IMR-90 (cell line): Measurements from ENCODE around the gene CYCS. TPM values are rescaled to one million over a fixed set of nuclear protein-coding genes. Genes with fewer than 3 reads are reported as not detected.

Experiments
- ATAC-seq: fragments of 200-7000 bp; cut with Tn5 transposase; 2 replicates; pipeline ENCODE4 v1.9.1; 2020; ENCODE audit warnings: low read depth, mild to moderate bottlenecking, moderate library complexity
- BruUV-seq: library from RNA; stranded (reverse); fragments of 400-500 nt; replicated peaks from 2 replicates; lab custom pipeline; 2021; lab: Mats Ljungman, UMichigan
- CTCF ChIA-PET: fragments of 300-600 bp; formaldehyde crosslinking; extraction: SDS; loops from one replicate; lab custom pipeline; 2021; ENCODE audit warnings: antibody characterized with exemption; lab: Yijun Ruan, JAX
- POLR2A ChIA-PET: fragments of 300-600 bp; sonication (Branson Sonifier 250); formaldehyde crosslinking; loops from one replicate; lab custom pipeline; 2022; ENCODE audit warnings: antibody characterized with exemption; ENCODE audit not compliant: unreplicated experiment; lab: Charles Lee
- DNase-seq: peaks from one replicate; pipeline ENCODE4 v3.0.0; 2013
- H2AFZ ChIP-seq: replicated peaks from 2 replicates; pipeline ENCODE3; 2013; ENCODE audit warnings: low read length, mild to moderate bottlenecking; ENCODE audit not compliant: poor library complexity
- H2AK5ac ChIP-seq: 2 replicates; pipeline ENCODE4 v1.6.1; 2013; ENCODE audit warnings: low read depth, low read length, inconsistent platforms
- H2AK9ac ChIP-seq: replicated peaks from 2 replicates; pipeline ENCODE3; 2013; ENCODE audit warnings: mild to moderate bottlenecking, low read depth, low read length, moderate library complexity; ENCODE audit not compliant: poor library complexity
- H2BK120ac ChIP-seq: 2 replicates; pipeline ENCODE4 v1.6.1; 2013; ENCODE audit warnings: low read depth, low read length, inconsistent platforms
- H2BK15ac ChIP-seq: 3 replicates; pipeline ENCODE4 v1.6.1; 2013; ENCODE audit warnings: low read depth, low read length, inconsistent platforms
- H2BK20ac ChIP-seq: 2 replicates; pipeline ENCODE4 v1.6.1; 2013; ENCODE audit warnings: low read depth, mild to moderate bottlenecking, inconsistent platforms, low read length, moderate library complexity
- H2BK5ac ChIP-seq: 2 replicates; pipeline ENCODE4 v1.6.1; 2013; ENCODE audit warnings: mild to moderate bottlenecking, low read depth, low read length, inconsistent platforms; ENCODE audit not compliant: poor library complexity, severe bottlenecking
- H3K14ac ChIP-seq: replicated peaks from 2 replicates; pipeline ENCODE4 v1.6.1; 2013; ENCODE audit warnings: low read depth, low read length, inconsistent platforms
- H3K18ac ChIP-seq: 2 replicates; pipeline ENCODE4 v1.6.1; 2013; ENCODE audit warnings: low read depth, low read length, control low read depth
- H3K23ac ChIP-seq: 2 replicates; pipeline ENCODE4 v1.6.1; 2013; ENCODE audit warnings: low read depth, low read length, inconsistent platforms
- H3K27ac ChIP-seq: 2 replicates; pipeline ENCODE4 v1.5.1; 2013; ENCODE audit warnings: mild to moderate bottlenecking, control low read depth, low read length; ENCODE audit not compliant: insufficient read depth
- H3K27me3 ChIP-seq: 2 replicates; pipeline ENCODE4 v1.6.1; 2013; ENCODE audit warnings: low read length; ENCODE audit not compliant: control insufficient read depth, insufficient read depth
- H3K36me3 ChIP-seq: 2 replicates; pipeline ENCODE4 v1.6.1; 2013; ENCODE audit warnings: low read length, mixed read lengths; ENCODE audit not compliant: control insufficient read depth, insufficient read depth
- H3K4ac ChIP-seq: 2 replicates; pipeline ENCODE4 v1.6.1; 2013; ENCODE audit warnings: low read depth, low read length, inconsistent platforms
- H3K4me1 ChIP-seq: 2 replicates; pipeline ENCODE4 v1.6.1; 2013; ENCODE audit warnings: low read length, mixed read lengths; ENCODE audit not compliant: control insufficient read depth, insufficient read depth
- H3K4me2 ChIP-seq: 2 replicates; pipeline ENCODE4 v1.6.1; 2013; ENCODE audit warnings: low read depth, mild to moderate bottlenecking, control low read depth, low read length, moderate library complexity
- H3K4me3 ChIP-seq: 2 replicates; pipeline ENCODE4 v1.5.1; 2013; ENCODE audit warnings: low read depth, mild to moderate bottlenecking, control low read depth, low read length, moderate library complexity; ENCODE audit not compliant: insufficient read depth
- H3K56ac ChIP-seq: 2 replicates; pipeline ENCODE4 v1.6.1; 2013; ENCODE audit warnings: low read length, inconsistent platforms; ENCODE audit not compliant: insufficient read depth; ENCODE audit errors: extremely low read depth
- H3K79me1 ChIP-seq, 2 experiments: 2 replicates each; pipeline ENCODE4 v1.6.1; 2013; ENCODE audit warnings: low read length in 2 of 2, inconsistent platforms in 1 of 2, low read depth in 1 of 2
- H3K9ac ChIP-seq: 2 replicates; pipeline ENCODE4 v1.6.1; 2013; ENCODE audit warnings: low read depth, low read length, control low read depth
- H3K9me1 ChIP-seq: 2 replicates; pipeline ENCODE4 v1.6.1; 2013; ENCODE audit warnings: low read length, inconsistent platforms; ENCODE audit not compliant: insufficient read depth
- H3K9me3 ChIP-seq: 2 replicates; pipeline ENCODE4 v1.6.1; 2013; ENCODE audit warnings: low read length; ENCODE audit not compliant: control insufficient read depth, insufficient read depth
- H4K20me1 ChIP-seq: 2 replicates; pipeline ENCODE4 v1.6.1; 2013; ENCODE audit warnings: low read length, inconsistent platforms; ENCODE audit not compliant: insufficient read depth
- H4K5ac ChIP-seq: 2 replicates; pipeline ENCODE4 v1.6.1; 2013; ENCODE audit warnings: mild to moderate bottlenecking, low read depth, low read length, control low read depth
- H4K8ac ChIP-seq, 2 experiments: 2 replicates each; pipeline ENCODE4 v1.6.1; 2013; ENCODE audit warnings: low read depth in 2 of 2, low read length in 2 of 2, control low read depth in 1 of 2, inconsistent platforms in 1 of 2
- H4K91ac ChIP-seq: 2 replicates; pipeline ENCODE4 v1.6.1; 2013; ENCODE audit warnings: low read depth, low read length, inconsistent platforms; ENCODE audit not compliant: insufficient read depth
- BHLHE40 ChIP-seq: fragments of 150-350 bp; IDR thresholded peaks from 2 replicates; pipeline ENCODE4 v1.6.1; 2016; ENCODE audit warnings: mild to moderate bottlenecking, low read depth, low read length
- RAD21 ChIP-seq: IDR thresholded peaks from 2 replicates; pipeline ENCODE4 v1.6.1; 2012; ENCODE audit warnings: low read length, improper control_type of control experiment
- WGBS, 2 experiments: methylation state at CpG; one replicate each; pipeline versions ENCODE4 v1.1.5 to v1.1.7; 2013; ENCODE audit warnings: missing lambda C conversion rate in 2 of 2; ENCODE audit not compliant: insufficient read length in 1 of 2; ENCODE audit errors: extremely low coverage in 2 of 2; 5-methylcytosine and 5-hydroxymethylcytosine counted together
- dilution Hi-C: fragments of 300-500 bp; cut with HindIII; formaldehyde crosslinking; loops from one replicate; pipeline ENCODE4 v1.14.3; 2018; ENCODE audit warnings: low sequenced_read_pairs; ENCODE audit not compliant: unreplicated experiment
- in situ Hi-C: fragments of 300-500 bp; cut with MboI; formaldehyde crosslinking; loops from 3 replicates; pipeline ENCODE4 v1.14.3; 2019; ENCODE audit warnings: low sequenced_read_pairs, inconsistent platforms, mixed read lengths
- intact Hi-C: fragments of 100-400 bp; cut with micrococcal nuclease; formaldehyde crosslinking; loops from 2 replicates; pipeline ENCODE4 v1.10.0; 2022
- polyA plus RNA-seq, 3 experiments: library from polyadenylated mRNA; depleted of rRNA; stranded (reverse); fragments of >200 nt; gene quantifications; 2 replicates each; pipeline ENCODE4 v1.2.3, GENCODE V29; 2012; ENCODE audit warnings: low replicate concordance in 1 of 3
- total RNA-seq: library from RNA; depleted of rRNA; stranded (reverse); fragments of >200 nt; gene quantifications from 2 replicates; pipeline ENCODE4 v1.2.3, GENCODE V29; 2012

Gene CYCS
- total and polyA plus RNA-seq, 2 of the 4 experiments (the other 2 are of a cell fraction) = 22.9 to 59.0 TPM

DNA sequence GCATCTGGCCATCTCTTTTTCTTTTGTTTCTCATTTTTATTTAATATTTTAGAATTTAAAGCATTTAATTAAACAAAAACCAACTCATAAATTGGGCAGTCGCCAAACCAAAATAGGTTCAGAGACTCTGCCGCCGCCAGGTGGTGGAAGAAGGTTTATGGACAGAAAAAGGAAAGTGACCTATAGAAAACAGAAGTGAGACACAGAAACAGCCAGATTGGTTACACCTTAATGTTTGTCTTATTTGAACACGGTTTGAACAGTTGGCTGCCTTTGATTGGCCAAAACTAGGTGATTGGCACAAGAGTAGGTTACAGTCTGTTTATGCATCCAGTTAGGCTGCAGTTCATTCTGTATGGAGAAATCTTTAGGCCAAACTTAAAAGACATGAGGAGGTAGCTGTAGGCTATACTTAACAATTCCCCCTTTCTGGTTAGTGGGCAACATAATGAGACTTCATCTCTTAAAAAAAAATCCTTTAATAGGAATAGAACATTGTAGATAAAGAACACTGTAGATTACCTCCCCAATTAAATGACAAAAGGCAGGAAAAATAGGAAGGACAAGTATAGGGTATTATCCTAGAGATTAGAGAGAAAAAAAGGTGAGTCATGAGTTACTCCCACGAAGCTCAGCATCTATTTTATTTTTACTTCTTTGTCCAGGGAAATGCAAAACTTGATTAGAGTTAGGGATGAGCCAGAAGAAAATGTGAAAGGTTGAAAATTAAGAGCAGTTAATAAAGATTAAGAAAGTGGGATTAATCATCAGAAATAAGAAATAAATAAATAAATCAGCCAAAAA, 23.9 kb upstream of the CYCS start (continued):
- TF ChIP-seq BHLHE40 = no peak

DNA sequence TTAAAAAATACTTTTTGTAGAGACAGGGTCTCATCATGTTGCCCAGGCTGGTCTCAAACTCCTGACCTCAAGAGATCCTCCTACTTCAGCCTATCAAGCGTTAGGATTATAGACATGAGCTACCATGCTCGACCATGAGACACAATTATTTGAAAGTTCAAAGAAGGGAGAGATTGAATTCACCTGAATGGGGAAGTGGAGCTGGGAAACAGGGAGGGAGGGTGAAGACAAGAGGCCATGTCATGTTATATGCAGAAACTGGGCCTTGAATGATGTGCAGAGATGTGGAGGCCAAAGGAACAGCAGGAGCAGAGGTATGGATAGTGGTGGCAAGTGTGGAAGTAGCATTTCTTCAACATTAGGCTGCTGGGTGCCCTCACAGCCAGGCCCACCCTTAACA, 18.7 kb upstream of the CYCS start:
- Histone ChIP-seq H3K4me1 (no peaks in the 10 kb centered on the region), H2BK5ac (no peak overlapping the region), H3K9me1 (peaks cover 2% of the 10 kb centered on the region; the same call in 1 of the 2 replicates), H3K18ac (no peak overlapping the region), H3K14ac (no peak overlapping the region), H4K5ac (no peak overlapping the region), H3K36me3 (0 out of 2 replicates have a peak, but pooled peaks cover 2% of the 10 kb centered on the region), H3K23ac (no peak overlapping the region), H3K4ac (no peak overlapping the region), H3K9ac (no peak overlapping the region), H3K9me3 (no peaks in the 10 kb centered on the region), H3K4me3 (no peak overlapping the region), H3K56ac (no peak overlapping the region), H3K27ac (no peak overlapping the region), H2AK9ac (no peak overlapping the region), H2BK15ac (no peak overlapping the region), H2BK20ac (no peak overlapping the region), H2AFZ (no peak overlapping the region), H4K8ac (no peak overlapping the region), H2BK120ac (no peak overlapping the region), H4K20me1 (no peaks in the 10 kb centered on the region), H3K79me1 (no peaks in the 10 kb centered on the region), H4K91ac (no peak overlapping the region), H2AK5ac (no peak overlapping the region; the same call in 1 of the 2 replicates), H3K4me2 (no peak overlapping the region), H3K27me3 (no peaks in the 10 kb centered on the region)
- DNase-seq (no peak), ATAC-seq (no peak)
- TF ChIP-seq RAD21 = no peak
- POLR2A ChIA-PET = no interaction called here
- BruUV-seq = no TSS peak
- intact Hi-C loops = no loop called here
- CTCF ChIA-PET = no interaction called here
- in situ Hi-C loops = no loop called here
- WGBS, 2 experiments = no CpG with 5 or more reads among the region's 2 CpGs
- dilution Hi-C loops = no loop called here
